ENCODE data around the gene GRID2.

DNA sequence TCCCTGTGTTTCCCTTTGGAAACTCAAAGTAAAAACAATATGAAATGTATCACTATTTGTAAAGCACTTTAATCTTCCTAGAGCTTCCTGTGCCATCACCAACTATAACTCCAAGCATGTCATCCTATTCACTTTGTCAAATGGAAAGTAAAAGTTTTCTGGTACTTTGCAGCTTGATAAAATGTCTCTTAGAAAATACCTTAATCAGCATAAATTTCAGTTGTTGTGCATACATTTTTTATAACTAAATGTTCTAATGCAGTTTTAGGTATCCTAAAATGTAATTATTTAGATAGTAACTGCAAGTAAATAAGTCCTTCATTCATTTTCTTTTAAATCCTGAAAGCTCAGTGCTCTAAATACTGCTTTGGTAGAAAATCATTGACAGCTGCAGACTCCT, 558.7 kb downstream of the GRID2 start:
- TF ChIP-seq, protein P1, sequence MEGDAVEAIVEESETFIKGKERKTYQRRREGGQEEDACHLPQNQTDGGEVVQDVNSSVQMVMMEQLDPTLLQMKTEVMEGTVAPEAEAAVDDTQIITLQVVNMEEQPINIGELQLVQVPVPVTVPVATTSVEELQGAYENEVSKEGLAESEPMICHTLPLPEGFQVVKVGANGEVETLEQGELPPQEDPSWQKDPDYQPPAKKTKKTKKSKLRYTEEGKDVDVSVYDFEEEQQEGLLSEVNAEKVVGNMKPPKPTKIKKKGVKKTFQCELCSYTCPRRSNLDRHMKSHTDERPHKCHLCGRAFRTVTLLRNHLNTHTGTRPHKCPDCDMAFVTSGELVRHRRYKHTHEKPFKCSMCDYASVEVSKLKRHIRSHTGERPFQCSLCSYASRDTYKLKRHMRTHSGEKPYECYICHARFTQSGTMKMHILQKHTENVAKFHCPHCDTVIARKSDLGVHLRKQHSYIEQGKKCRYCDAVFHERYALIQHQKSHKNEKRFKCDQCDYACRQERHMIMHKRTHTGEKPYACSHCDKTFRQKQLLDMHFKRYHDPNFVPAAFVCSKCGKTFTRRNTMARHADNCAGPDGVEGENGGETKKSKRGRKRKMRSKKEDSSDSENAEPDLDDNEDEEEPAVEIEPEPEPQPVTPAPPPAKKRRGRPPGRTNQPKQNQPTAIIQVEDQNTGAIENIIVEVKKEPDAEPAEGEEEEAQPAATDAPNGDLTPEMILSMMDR (IDR thresholded peaks at IDR 0.05 in 2 of 3, conservative IDR thresholded peaks at IDR 0.05 in 1 of 3; ENCODE audit: control insufficient read depth in 2 of 3, extremely low read depth in 1 of 3, insufficient read depth in 1 of 3, low read depth in 3 of 3, low read length in 3 of 3), result no peak
- TF ChIP-seq SMARCA5 (IDR thresholded peaks at IDR 0.05), result no peak
- no peak for TF ChIP-seq EZH2 (IDR thresholded peaks at IDR 0.05; ENCODE audit: borderline replicate concordance, control insufficient read depth, low read depth, low read length)

Data from GM12878 (cell line).